Fibroblast of pulmonary artery (primary cell): ENCODE data around the gene DAPK1.
"Not testable (repeated sequence)": the region's sequence is repeated elsewhere in the genome, so short reads cannot be mapped to it uniquely, and the experiment has no call there.

ENCODE experiments used
- DNase-seq: peaks from one replicate; pipeline ENCODE4 v3.0.0-alpha.2; 2010; ENCODE audit warnings: low read depth
- H3K4me3 ChIP-seq: replicated peaks from 2 replicates; pipeline ENCODE4 v1.5.1; 2011; ENCODE audit warnings: low read depth, mild to moderate bottlenecking, control low read depth, low read length, moderate library complexity
- TF ChIP-seq, protein P1 (sequence below): IDR thresholded peaks from 2 replicates; pipeline ENCODE4 v1.5.1; 2011; ENCODE audit warnings: mild to moderate bottlenecking, control low read depth, low read length, inconsistent platforms; ENCODE audit errors: missing control alignments

Gene DAPK1

DNA sequence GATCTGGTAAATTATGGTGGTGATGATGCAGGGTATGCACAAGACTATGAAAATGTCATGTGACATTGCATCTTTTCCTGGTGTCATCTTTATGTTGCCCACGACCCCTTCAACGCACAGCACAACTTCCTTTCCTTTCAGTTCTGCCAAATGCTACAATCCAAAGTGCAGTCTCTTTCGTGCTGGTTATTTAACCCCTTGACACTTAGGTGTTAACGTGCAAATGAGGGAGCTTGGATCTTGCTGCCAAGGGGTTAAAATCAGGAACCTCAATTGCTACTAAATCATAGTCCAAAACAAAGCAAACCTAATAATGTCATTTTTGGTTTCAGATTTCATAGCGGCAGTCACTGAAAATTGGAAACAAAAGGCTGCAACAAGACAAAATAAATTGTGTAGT, 244.2 kb downstream of the DAPK1 start:
- TF ChIP-seq, protein P1, sequence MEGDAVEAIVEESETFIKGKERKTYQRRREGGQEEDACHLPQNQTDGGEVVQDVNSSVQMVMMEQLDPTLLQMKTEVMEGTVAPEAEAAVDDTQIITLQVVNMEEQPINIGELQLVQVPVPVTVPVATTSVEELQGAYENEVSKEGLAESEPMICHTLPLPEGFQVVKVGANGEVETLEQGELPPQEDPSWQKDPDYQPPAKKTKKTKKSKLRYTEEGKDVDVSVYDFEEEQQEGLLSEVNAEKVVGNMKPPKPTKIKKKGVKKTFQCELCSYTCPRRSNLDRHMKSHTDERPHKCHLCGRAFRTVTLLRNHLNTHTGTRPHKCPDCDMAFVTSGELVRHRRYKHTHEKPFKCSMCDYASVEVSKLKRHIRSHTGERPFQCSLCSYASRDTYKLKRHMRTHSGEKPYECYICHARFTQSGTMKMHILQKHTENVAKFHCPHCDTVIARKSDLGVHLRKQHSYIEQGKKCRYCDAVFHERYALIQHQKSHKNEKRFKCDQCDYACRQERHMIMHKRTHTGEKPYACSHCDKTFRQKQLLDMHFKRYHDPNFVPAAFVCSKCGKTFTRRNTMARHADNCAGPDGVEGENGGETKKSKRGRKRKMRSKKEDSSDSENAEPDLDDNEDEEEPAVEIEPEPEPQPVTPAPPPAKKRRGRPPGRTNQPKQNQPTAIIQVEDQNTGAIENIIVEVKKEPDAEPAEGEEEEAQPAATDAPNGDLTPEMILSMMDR: no peak
- no peak for DNase-seq
- H3K4me3 ChIP-seq: no peak overlapping the region

DNA sequence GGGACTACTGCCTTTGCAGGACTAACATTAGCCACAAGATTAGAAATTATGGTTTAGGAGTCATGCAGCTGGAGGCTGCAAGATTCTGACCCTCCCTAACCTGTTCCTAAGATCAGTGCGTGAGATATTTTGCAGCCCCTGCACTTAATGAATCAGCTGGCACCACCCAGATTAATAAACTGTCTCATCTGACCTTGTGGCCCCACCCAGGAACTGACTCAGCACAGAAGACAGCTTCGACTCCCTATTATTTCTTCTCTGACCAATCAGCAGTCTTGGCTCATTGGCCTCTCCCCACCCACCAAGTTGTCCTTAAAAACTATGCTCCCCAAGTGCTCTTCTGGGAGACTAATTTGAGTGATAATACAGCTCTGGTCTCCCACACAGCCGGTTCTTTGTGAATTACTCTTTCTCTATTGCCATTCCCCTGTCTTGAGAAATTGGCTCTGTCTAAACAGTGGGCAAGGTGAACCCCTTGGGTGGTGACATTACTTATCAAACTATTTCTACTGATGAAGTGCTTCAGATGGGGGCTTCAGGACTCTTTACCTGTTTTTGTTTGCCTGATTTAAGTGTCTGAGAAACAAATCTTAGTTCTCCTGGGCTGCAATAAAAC, 245.3 kb downstream of the DAPK1 start:
- TF ChIP-seq, protein P1: no peak
- no peak for DNase-seq
- H3K4me3 ChIP-seq: no peak overlapping the region

DNA sequence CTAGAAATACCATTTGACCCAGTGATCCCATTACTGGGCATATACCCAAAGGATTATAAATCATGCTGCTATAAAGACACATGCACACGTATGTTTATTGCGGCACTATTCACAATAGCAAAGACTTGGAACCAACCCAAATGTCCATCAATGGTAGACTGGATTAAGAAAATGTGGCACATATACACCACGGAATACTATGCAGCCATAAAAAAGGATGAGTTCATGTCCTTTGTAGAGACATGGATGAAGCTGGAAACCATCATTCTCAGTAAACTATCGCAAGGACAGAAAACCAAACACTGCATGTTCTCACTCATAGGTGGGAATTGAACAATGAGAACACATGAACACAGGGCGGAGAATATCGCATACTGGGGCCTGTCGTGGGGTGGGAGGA, 246.6 kb downstream of the DAPK1 start:
- not testable (repeated sequence) for DNase-seq, H3K4me3 ChIP-seq

DNA sequence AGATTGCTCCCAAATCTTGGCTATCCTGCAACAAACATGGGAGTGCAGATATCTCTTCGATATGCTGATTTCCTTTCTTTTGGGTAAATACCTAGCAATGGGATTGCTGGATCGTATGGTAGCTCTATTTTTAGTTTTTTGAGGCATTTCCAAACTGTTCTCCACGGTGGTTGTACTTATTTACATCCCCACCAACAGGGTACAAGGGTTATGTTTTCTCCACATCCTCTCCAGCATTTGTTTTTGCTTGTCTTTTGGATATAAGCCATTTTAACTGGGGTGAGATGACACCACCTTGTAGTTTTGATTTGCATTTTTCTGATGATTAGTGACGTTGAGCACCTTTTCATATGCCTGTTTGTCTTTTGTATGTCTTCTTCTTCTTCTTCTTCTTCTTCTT, 248.5 kb downstream of the DAPK1 start:
- no peak for DNase-seq
- H3K4me3 ChIP-seq: no peak overlapping the region
- TF ChIP-seq, protein P1: no peak

DNA sequence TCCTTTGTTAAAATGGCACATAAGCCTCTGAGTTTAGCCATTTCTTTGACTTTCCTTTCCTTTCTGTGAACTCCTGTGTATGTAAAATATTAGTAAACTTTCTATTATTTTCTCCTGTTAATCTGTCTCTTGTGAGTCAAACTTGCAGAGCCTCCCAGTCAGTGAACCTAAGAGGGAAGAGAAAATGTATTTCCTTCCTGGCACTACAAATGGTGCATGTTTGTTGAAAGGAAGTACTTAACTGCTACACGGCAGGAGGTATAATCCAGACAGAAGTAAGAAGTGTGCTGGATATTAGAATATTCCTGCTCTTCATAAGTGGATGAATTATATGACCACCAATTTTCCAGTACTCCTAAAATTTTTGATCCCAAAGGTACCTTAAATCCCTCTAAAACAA, 251.2 kb downstream of the DAPK1 start:
- TF ChIP-seq, protein P1: no peak

DNA sequence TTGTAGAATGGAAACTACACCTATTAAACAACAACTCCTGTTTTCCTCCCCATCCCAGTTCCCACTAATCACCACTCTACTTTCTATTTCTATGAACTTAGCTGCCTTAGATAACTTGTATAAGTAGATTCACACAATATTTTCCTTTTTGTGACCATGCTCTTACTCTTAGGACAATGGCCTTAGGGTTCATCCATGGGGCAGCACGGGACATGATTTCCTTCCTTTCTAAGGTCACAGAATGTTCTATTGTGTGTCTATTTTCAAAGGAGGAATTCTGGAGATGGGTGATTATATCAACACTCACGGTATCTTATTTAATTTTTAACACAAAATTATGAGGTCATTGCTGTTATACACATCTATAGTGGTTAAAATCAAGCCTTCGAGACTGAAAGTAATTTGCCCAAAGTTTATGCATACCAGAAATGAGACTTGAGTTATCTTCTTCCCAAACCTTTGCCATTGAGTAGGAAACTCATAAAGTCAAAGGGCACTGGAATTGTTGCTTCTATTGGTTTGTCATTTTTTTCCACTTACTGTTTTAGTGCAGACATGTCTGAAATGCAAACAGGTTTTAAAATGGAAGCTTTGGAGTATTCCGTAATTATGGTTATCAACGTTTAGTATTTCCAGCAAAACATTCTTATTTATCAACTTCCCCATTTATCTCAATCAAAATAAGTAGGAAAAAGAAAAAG, 251.8 kb downstream of the DAPK1 start:
- no peak overlapping the region for H3K4me3 ChIP-seq
- TF ChIP-seq, protein P1: no peak
- DNase-seq: no peak

More for the DNA sequence above, 251.2 kb downstream of the DAPK1 start:
- no peak overlapping the region for H3K4me3 ChIP-seq
- no peak for DNase-seq

DNA sequence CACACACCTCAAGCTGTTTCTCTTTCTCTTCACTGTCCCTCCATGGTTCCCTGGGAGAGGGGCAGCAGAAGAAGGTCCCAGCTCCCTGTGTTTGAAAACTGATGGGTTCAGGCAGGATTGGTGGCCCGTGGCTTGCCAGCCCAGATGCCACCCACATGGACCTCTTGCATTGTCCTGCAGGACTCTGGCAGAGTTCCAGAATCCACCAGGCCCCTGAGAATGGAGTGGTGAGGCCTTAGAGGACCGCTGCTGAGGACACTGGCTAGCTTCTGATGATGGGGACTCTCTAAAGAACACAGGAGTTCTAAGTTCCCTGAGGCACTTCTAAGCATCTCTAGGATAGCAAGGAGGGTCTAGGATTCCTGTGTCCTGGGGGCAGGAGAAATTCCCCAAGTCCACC, 253.1 kb downstream of the DAPK1 start:
- DNase-seq: no peak
- TF ChIP-seq, protein P1: no peak
- no peak overlapping the region for H3K4me3 ChIP-seq
